Measurements from ENCODE around the gene PLET1.
A peak's percentile ranks its signal among the peaks of the same experiment; 100 is the strongest.

Gene PLET1

DNA sequence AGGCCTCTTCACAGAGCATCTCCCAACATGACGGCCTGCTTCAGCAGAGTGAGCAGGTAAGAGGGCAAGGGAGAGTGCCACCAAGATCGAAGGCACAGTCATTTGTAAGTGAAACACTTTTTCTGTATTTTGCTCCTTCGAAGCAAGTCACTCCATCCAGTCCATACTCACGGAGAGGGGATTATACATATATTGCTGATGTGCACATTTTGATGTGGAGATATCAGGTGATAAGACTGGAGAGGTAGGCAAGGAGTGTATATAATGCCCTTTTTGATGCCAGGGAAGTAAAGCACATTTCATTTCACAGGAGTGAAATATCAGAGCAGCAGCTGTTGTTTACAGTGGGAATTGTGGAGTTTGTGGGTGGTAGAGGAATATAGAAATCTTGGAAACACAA lies 23.2 kb downstream of the PLET1 start:
- DNase-seq (ENCODE audit: low read depth): no peak
- TF ChIP-seq, protein P1, sequence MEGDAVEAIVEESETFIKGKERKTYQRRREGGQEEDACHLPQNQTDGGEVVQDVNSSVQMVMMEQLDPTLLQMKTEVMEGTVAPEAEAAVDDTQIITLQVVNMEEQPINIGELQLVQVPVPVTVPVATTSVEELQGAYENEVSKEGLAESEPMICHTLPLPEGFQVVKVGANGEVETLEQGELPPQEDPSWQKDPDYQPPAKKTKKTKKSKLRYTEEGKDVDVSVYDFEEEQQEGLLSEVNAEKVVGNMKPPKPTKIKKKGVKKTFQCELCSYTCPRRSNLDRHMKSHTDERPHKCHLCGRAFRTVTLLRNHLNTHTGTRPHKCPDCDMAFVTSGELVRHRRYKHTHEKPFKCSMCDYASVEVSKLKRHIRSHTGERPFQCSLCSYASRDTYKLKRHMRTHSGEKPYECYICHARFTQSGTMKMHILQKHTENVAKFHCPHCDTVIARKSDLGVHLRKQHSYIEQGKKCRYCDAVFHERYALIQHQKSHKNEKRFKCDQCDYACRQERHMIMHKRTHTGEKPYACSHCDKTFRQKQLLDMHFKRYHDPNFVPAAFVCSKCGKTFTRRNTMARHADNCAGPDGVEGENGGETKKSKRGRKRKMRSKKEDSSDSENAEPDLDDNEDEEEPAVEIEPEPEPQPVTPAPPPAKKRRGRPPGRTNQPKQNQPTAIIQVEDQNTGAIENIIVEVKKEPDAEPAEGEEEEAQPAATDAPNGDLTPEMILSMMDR (IDR thresholded peaks at IDR 0.05; ENCODE audit: low read length, missing control alignments): no peak
- H3K4me3 ChIP-seq (replicated peaks; ENCODE audit: low read depth, low read length): no peak overlapping the region

DNA sequence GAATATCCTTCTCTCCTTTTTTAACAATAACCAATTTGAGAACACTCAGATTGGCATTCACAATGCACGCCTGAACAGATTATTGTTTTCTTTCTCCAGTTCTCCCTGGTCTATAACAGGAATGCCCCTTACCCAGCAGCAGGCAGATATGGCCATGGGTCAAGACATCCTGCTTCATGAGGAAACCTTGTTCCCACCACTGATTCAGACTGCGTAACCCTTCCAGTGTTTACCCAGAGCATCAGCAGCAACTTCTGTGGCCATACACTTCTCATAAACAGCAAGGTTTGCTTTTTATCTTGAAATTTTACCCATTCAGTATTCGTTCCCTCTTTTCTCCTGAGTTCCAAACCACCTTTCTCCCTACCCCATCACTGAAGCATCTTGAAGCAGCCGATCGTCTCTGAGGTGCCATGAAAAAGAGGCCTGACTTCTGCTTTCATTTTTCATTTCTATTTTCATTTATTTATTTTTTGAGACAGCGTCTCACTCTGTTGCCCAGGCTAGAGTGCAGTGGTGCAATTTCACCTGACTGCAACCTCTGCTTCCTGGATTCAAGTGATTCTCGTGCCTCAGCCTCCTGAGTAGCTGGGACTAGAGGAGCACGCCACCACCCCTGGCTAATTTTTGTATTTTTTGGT lies 24.8 kb downstream of the PLET1 start:
- no peak overlapping the region for H3K4me3 ChIP-seq (replicated peaks; ENCODE audit: low read depth, low read length)
- no peak for DNase-seq (ENCODE audit: low read depth)

DNA sequence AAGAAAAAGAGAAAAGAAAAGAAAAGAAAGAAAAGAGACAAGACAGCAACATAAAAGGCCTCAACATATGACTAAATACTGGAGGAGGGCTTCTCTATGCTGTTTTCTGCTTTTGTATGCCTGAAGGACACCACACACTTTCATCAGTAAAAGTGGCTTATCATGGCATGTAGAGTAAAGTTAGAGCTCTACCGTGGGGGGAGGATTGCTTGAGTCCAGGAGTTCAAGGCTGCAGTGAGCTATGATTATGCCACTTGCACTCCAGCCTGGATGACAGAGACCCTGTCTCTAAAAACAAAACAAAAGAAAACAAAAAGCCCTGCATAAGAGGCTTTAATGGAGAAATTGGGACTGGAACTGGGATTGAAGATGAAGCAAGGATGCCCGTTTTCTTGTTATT lies 28.7 kb downstream of the PLET1 start:
- TF ChIP-seq, protein P1 (IDR thresholded peaks at IDR 0.05; ENCODE audit: low read length, missing control alignments): no peak
- no peak for DNase-seq (ENCODE audit: low read depth)
- no peak overlapping the region for H3K4me3 ChIP-seq (replicated peaks; ENCODE audit: low read depth, low read length)

More for the DNA sequence above, 24.8 kb downstream of the PLET1 start:
- TF ChIP-seq, protein P1 (IDR thresholded peaks at IDR 0.05; ENCODE audit: low read length, missing control alignments): no peak

DNA sequence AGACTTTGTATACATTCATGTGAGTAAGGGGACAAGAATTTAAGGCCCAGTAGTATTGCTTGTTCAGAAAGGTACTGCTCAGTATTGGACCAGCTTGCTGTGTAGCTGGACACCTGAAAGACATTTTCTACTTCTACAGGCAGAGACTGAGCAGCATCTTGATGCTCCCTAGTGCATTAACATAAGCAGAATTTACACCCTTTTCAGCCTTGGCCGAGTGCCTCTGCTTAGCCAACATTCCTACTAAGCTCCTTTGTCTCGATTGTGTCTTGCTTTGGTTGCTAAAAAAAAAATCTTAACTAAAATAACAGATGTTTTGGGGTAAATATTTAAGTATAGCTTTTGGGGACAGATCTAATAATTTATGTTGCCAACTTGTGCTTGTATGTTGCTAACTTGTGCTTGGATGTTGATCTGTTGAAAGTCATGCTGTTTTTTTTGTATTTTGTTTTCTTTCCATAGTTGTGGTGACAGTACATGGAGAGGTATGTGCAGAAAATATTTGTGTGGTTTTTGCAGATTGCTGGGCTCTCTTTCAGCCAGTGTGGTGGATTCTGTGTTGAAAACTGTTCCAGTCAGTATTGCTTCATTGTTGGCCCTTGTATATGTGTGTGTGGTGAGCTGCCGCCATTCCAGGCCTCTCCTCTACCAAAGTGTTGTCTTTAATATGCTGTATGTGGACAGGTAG lies 30.8 kb downstream of the PLET1 start:
- TF ChIP-seq, protein P1 (IDR thresholded peaks at IDR 0.05; ENCODE audit: low read length, missing control alignments): no peak
- peak; percentile 76 for DNase-seq (ENCODE audit: low read depth)
- H3K4me3 ChIP-seq (replicated peaks; ENCODE audit: low read depth, low read length): no peak overlapping the region

DNA sequence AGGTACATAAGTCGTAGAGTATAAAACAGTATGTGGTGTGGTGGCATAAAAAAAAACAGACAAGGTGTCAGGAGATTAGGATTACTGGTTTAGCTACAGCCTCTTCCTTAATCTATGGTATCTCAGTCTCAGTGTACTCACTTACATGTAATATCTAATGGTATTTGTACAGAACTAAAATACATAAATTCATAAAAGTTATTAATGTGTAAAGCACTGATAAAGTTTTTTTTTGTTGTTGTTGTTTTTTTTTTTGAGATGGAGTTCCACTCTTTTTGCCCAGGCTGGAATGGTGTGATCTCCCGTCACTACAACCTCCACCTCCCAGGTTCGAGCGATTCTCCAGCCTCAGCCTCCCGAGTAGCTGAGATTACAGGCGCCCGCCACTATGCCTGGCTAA lies 31.5 kb downstream of the PLET1 start:
- TF ChIP-seq, protein P1 (IDR thresholded peaks at IDR 0.05; ENCODE audit: low read length, missing control alignments): no peak
- DNase-seq (ENCODE audit: low read depth): no peak
- H3K4me3 ChIP-seq (replicated peaks; ENCODE audit: low read depth, low read length): no peak overlapping the region

DNA sequence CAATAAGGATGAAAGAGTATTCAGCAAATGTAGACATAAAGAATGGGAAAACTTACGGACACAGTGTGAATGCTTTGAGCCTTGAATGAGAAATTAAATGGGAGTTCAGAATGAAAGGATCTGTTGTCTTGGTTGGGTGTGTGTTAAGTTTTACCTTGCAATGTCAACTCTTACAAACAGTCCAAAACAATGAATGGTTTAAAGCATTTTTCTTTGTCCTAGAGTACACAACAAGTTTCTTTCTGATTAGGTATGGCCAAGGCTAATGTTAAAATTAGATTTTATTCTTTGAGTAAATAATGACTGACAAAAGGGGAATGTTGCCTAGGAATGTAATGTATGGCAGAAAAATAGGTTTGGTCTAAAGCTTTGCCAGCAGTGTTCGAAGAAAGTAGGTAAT lies 32.0 kb downstream of the PLET1 start:
- DNase-seq (ENCODE audit: low read depth): no peak
- TF ChIP-seq, protein P1 (IDR thresholded peaks at IDR 0.05; ENCODE audit: low read length, missing control alignments): no peak
- no peak overlapping the region for H3K4me3 ChIP-seq (replicated peaks; ENCODE audit: low read depth, low read length)

DNA sequence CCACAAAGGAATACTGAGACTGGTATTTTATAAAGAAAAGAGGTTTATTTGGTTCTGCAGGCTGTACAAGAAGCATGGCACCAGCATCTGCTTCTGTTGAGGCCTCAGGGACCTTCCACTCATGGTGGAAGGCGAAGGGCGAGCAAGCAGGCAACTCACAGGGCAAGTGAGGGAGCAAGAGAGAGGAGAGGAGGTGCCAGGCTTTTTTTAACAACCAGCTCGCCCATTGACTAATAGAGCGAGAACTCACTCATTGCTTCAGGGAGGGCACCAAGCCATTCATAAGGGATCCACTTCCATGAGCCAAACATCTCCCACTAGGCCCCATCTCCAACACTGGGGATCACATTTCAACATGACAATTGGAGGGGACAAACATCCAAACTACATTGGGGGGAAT lies 33.2 kb downstream of the PLET1 start:
- TF ChIP-seq, protein P1 (IDR thresholded peaks at IDR 0.05; ENCODE audit: low read length, missing control alignments): no peak
- no peak for DNase-seq (ENCODE audit: low read depth)
- peak overlapping the region; percentile 87 for H3K4me3 ChIP-seq (replicated peaks; ENCODE audit: low read depth, low read length)

Data from fibroblast of pulmonary artery (primary cell).